Common myeloid progenitor, CD34-positive (primary cell): ENCODE data around the gene GABBR2.

Experiments
- CTCF ChIA-PET: fragments of 350-600 bp; sonication (Branson Sonifier 250); formaldehyde crosslinking; loops from one replicate; lab custom pipeline; 2021; ENCODE audit warnings: antibody characterized with exemption; lab: Charles Lee
- POLR2A ChIA-PET: fragments of 350-600 bp; sonication (Branson Sonifier 250); formaldehyde crosslinking; loops from one replicate; lab custom pipeline; 2021; ENCODE audit warnings: antibody characterized with exemption; lab: Charles Lee
- DNase-seq, 3 donors: peaks; one replicate each; pipeline versions ENCODE4 v3.0.0 to v3.0.0-alpha.2; 2013
- H3K27ac ChIP-seq, 2 experiments: 1 replicate in 1 of 2; 2 replicates in 1 of 2; pipeline ENCODE4 v1.7.0; 2013; ENCODE audit warnings: inconsistent platforms in 2 of 2, low read length in 2 of 2, mild to moderate bottlenecking in 2 of 2, low read depth in 1 of 2, moderate library complexity in 1 of 2; ENCODE audit not compliant: severe bottlenecking in 2 of 2, insufficient read depth in 1 of 2, poor library complexity in 1 of 2
- H3K27me3 ChIP-seq, 5 experiments: replicated peaks in 2 of 5; 1 replicate in 3 of 5; 2 replicates in 2 of 5; pipeline versions ENCODE4 v1.6.1 to v1.7.0; 2013; ENCODE audit warnings: low read length in 4 of 5, mild to moderate bottlenecking in 2 of 5, moderate library complexity in 2 of 5, inconsistent platforms in 1 of 5; ENCODE audit not compliant: insufficient read depth in 5 of 5, control insufficient read depth in 4 of 5
- H3K36me3 ChIP-seq, 4 experiments: 1 replicate in 2 of 4; 2 replicates in 2 of 4; pipeline versions ENCODE4 v1.6.1 to v1.7.0; 2013; ENCODE audit warnings: low read length in 3 of 4, control low read depth in 1 of 4, mild to moderate bottlenecking in 1 of 4; ENCODE audit not compliant: control insufficient read depth in 4 of 4, insufficient read depth in 4 of 4
- H3K4me1 ChIP-seq, 4 experiments: 1 replicate in 3 of 4; 2 replicates in 1 of 4; pipeline versions ENCODE4 v1.6.1 to v1.7.1; 2013; ENCODE audit warnings: low read length in 3 of 4, mild to moderate bottlenecking in 3 of 4, control low read depth in 1 of 4, inconsistent platforms in 1 of 4, moderate library complexity in 1 of 4; ENCODE audit not compliant: control insufficient read depth in 4 of 4, insufficient read depth in 4 of 4; ENCODE audit errors: control extremely low read depth in 1 of 4
- H3K4me3 ChIP-seq, 7 experiments: 1 replicate in 4 of 7; 2 replicates in 3 of 7; pipeline versions ENCODE4 v1.5.1 to v1.7.0; 2013; ENCODE audit warnings: mild to moderate bottlenecking in 7 of 7, low read length in 6 of 7, moderate library complexity in 6 of 7, inconsistent platforms in 2 of 7, low read depth in 2 of 7, control low read depth in 1 of 7; ENCODE audit not compliant: insufficient read depth in 4 of 7, control insufficient read depth in 1 of 7; ENCODE audit errors: extremely low read depth in 1 of 7
- H3K9me3 ChIP-seq, 5 experiments: 1 replicate in 4 of 5; 2 replicates in 1 of 5; pipeline versions ENCODE4 v1.6.1 to v1.7.1; 2013; ENCODE audit warnings: low read length in 4 of 5, mild to moderate bottlenecking in 2 of 5, inconsistent platforms in 1 of 5, low read depth in 1 of 5, moderate library complexity in 1 of 5; ENCODE audit not compliant: control insufficient read depth in 4 of 5, insufficient read depth in 2 of 5; ENCODE audit errors: control extremely low read depth in 1 of 5
- WGBS: methylation state at CpG from one replicate; pipeline ENCODE4 v1.1.5; 2013; ENCODE audit not compliant: insufficient coverage; 5-methylcytosine and 5-hydroxymethylcytosine counted together

Gene GABBR2

GRCh38 chr9:98724810-98725530 is 16.2 kb upstream of the GABBR2 start:
- peaks cover 0 to 37% (median 13%) of the 10 kb centered on the region in 5 experiments for H3K27me3 ChIP-seq
- POLR2A ChIA-PET, result no interaction called here
- WGBS, result 95% methylated on average over 4 of the region's 5 CpGs
- H3K4me1 ChIP-seq, result peaks cover 0 to 7% (median 4%) of the 10 kb centered on the region in 4 experiments
- DNase-seq, result no peak
- peaks cover 0 to 7% (median 4%) of the 10 kb centered on the region in 5 experiments for H3K9me3 ChIP-seq
- H3K4me3 ChIP-seq, result no peak overlapping the region
- CTCF ChIA-PET, result interaction anchor here (0.7 to 1.3 kb wide), 2 partner anchors 15 to 835 kb away, joined by 3 read pairs; no protein-coding TSS in a partner anchor
- H3K36me3 ChIP-seq, result no peaks in the 10 kb centered on the region
- H3K27ac ChIP-seq, result no peak overlapping the region

- H3K4me1 ChIP-seq, result peaks cover 0 to 4% (median 2%) of the 10 kb centered on the region in 4 experiments
- POLR2A ChIA-PET, result no interaction called here
These were observed 12.9 kb upstream of the GABBR2 start for GRCh38 chr9:98721643-98722042.

GRCh38 chr9:98720402-98720801 is 11.7 kb upstream of the GABBR2 start:
- POLR2A ChIA-PET, result no interaction called here
- Histone ChIP-seq H3K27ac (no peak overlapping the region), H3K27me3 (peaks cover 0 to 50% (median 25%) of the 10 kb centered on the region in 5 experiments), H3K36me3 (no peaks in the 10 kb centered on the region), H3K9me3 (peaks cover 0 to 9% (median 4%) of the 10 kb centered on the region in 5 experiments), H3K4me1 (no peaks in the 10 kb centered on the region), H3K4me3 (no peak overlapping the region)
- 81% methylated on average over 3 of the region's 4 CpGs for WGBS
- no peak for DNase-seq
- CTCF ChIA-PET, result no interaction called here

More at GRCh38 chr9:98721643-98722042, 12.9 kb upstream of the GABBR2 start:
- Histone ChIP-seq H3K9me3 (peaks cover 0 to 9% (median 4%) of the 10 kb centered on the region in 5 experiments), H3K27ac (no peak overlapping the region), H3K36me3 (no peaks in the 10 kb centered on the region), H3K4me3 (no peak overlapping the region), H3K27me3 (peaks cover 0 to 44% (median 18%) of the 10 kb centered on the region in 5 experiments)
- 100% methylated on average over 2 of the region's 2 CpGs for WGBS
- CTCF ChIA-PET, result no interaction called here
- no peak for DNase-seq

- WGBS, result 80% methylated on average over 2 of the region's 2 CpGs
- H3K4me3 ChIP-seq, result no peak overlapping the region
- H3K27ac ChIP-seq, result no peak overlapping the region
- H3K36me3 ChIP-seq, result no peaks in the 10 kb centered on the region
- no peaks in the 10 kb centered on the region for H3K4me1 ChIP-seq
- peaks cover 0 to 9% (median 1%) of the 10 kb centered on the region in 5 experiments for H3K9me3 ChIP-seq
- H3K27me3 ChIP-seq, result peaks cover under 1 to 53% (median 23%) of the 10 kb centered on the region in 5 experiments
- ChIA-PET POLR2A (no interaction called here), CTCF (no interaction called here)
- DNase-seq, result no peak
These were observed 10.3 kb upstream of the GABBR2 start for GRCh38 chr9:98719055-98719454.

- no CpG with 5 or more reads among the region's 1 CpG for WGBS
- H3K4me1 ChIP-seq, result no peaks in the 10 kb centered on the region
- H3K27me3 ChIP-seq, result peaks cover 11 to 66% (median 36%) of the 10 kb centered on the region in 5 experiments
- H3K9me3 ChIP-seq, result peaks cover 0 to 5% (median 1%) of the 10 kb centered on the region in 5 experiments
- H3K27ac ChIP-seq, result no peak overlapping the region
- H3K36me3 ChIP-seq, result no peaks in the 10 kb centered on the region
- no peak for DNase-seq
- H3K4me3 ChIP-seq, result no peak overlapping the region
- CTCF ChIA-PET, result no interaction called here
- POLR2A ChIA-PET, result no interaction called here
These were observed 6.1 kb upstream of the GABBR2 start for GRCh38 chr9:98714833-98715232.

- H3K4me1 ChIP-seq, result peaks cover 0 to 14% (median 9%) of the 10 kb centered on the region in 4 experiments
- H3K27ac ChIP-seq, result no peak overlapping the region
- POLR2A ChIA-PET, result no interaction called here
- peaks cover 0 to under 1% (median 0%) of the 10 kb centered on the region in 5 experiments for H3K9me3 ChIP-seq
- no peak for DNase-seq
- H3K36me3 ChIP-seq, result no peaks in the 10 kb centered on the region
- CTCF ChIA-PET, result interaction anchor here (1.5 kb wide), 1 partner anchor 16 kb away, joined by 3 read pairs; no protein-coding TSS in a partner anchor
- H3K4me3 ChIP-seq, result no peak overlapping the region
- peaks cover 11 to 75% (median 40%) of the 10 kb centered on the region in 5 experiments for H3K27me3 ChIP-seq
These were observed 4.3 kb upstream of the GABBR2 start for GRCh38 chr9:98712987-98713386.
